ENCODE data around the gene PLCD3. TPM values are rescaled to one million over a fixed set of nuclear protein-coding genes. Genes with fewer than 3 reads are reported as not detected.

Gene PLCD3
- total RNA-seq, 5 donors from 2014 or later (not counting 1 experiment from before 2014, with no cell fraction given) = 3.1 to 9.9 (median 4.8) TPM

DNA sequence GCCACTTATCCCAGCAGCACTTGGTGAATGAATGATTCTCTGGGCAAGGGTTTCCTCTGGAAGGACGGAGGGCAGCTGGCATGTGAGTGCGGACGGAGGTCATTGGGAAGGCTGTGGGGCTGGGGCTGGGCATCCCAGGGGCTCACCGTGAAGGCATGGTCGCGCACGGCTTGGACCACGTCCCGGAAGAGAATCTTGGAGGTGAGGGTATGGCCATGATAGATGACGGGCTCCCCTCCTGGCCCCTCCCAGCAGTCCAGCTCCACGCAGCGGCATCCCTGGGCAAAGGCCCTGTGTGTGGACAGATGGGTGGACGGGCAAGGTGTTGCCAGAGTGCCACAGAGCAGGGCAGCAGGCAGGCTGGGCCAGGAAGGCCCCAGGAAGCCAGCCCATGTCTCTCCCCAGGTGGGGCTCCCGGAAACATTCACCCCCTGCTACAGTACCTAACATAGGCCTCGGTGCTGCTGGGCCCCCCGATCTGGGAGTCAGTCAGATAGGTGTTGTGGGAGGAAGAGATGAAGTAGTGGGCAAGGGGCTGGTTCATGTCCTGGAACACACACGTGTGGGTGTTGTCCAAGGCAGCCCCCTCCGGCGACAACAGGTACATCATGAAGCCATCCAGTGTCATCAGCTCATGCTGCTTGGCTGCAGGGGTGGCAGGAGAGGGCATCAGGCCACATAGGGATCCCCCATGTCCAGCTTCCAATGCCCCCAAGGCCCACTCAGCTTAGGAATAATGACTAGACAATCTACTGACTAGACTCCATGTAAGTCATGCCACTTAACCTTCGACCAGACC lies 14.3 kb downstream of the PLCD3 start:
- H3K27ac Mint-ChIP-seq = no peak overlapping the region
- no peak overlapping the region for H3K27ac ChIP-seq (ENCODE audit: low read length)
- no peak overlapping the region for H3K4me3 ChIP-seq (ENCODE audit: control insufficient read depth in 1 of 2, extremely low read depth in 1 of 2, low read length in 1 of 2)
- no peaks in the 10 kb centered on the region for H3K4me1 Mint-ChIP-seq
- DNase-seq (no peak), ATAC-seq (replicated peaks in 1 of 4) (no peak)
- H3K36me3 Mint-ChIP-seq = no peaks in the 10 kb centered on the region
- CTCF ChIA-PET = interaction anchor here in 1 of 2 donors (0.6 to 1.8 kb wide), 2 partner anchors 11 to 17 kb away, joined by 3 to 7 read pairs; partner anchors contain the start of gene ACBD4
- no peaks in the 10 kb centered on the region for H3K9me3 ChIP-seq
- no peaks in the 10 kb centered on the region for H3K4me1 ChIP-seq (ENCODE audit: control insufficient read depth in 1 of 2, extremely low read depth in 1 of 2, insufficient read depth in 2 of 2, low read length in 2 of 2)
- POLR2A ChIA-PET = no interaction called here
- 89% methylated on average over 11 of the region's 20 CpGs for WGBS (ENCODE audit: insufficient coverage)
- H3K27me3 Mint-ChIP-seq = peaks cover 0 to 4% of the 10 kb centered on the region in 2 donors
- peaks cover 0 to 15% of the 10 kb centered on the region in 2 experiments for H3K27me3 ChIP-seq (replicated peaks in 1 of 2; ENCODE audit: control insufficient read depth in 2 of 2, extremely low read depth in 1 of 2, insufficient read depth in 2 of 2, low read length in 1 of 2)
- no peaks in the 10 kb centered on the region for H3K9me3 Mint-ChIP-seq
- H3K36me3 ChIP-seq (ENCODE audit: control insufficient read depth in 2 of 2, extremely low read depth in 1 of 2, insufficient read depth in 1 of 2, low read length in 1 of 2) = no peaks in the 10 kb centered on the region
- H3K4me3 Mint-ChIP-seq = no peak overlapping the region

- Histone ChIP-seq H3K27ac (ENCODE audit: low read length) (no peak overlapping the region), H3K4me3 (ENCODE audit: control insufficient read depth in 1 of 2, extremely low read depth in 1 of 2, low read length in 1 of 2) (no peak overlapping the region), H3K27me3 (replicated peaks in 1 of 2; ENCODE audit: control insufficient read depth in 2 of 2, extremely low read depth in 1 of 2, insufficient read depth in 2 of 2, low read length in 1 of 2) (peaks cover 0 to 17% of the 10 kb centered on the region in 2 experiments), H3K36me3 (ENCODE audit: control insufficient read depth in 2 of 2, extremely low read depth in 1 of 2, insufficient read depth in 1 of 2, low read length in 1 of 2) (no peaks in the 10 kb centered on the region), H3K9me3 (no peaks in the 10 kb centered on the region), H3K4me1 (ENCODE audit: control insufficient read depth in 1 of 2, extremely low read depth in 1 of 2, insufficient read depth in 2 of 2, low read length in 2 of 2) (no peaks in the 10 kb centered on the region)
- DNase-seq (no peak), ATAC-seq (replicated peaks in 1 of 4) (no peak)
- Mint-ChIP-seq H3K27ac (no peak overlapping the region), H3K9me3 (no peaks in the 10 kb centered on the region), H3K27me3 (peaks cover 0 to 4% of the 10 kb centered on the region in 2 donors), H3K4me3 (no peak overlapping the region), H3K36me3 (no peaks in the 10 kb centered on the region), H3K4me1 (no peaks in the 10 kb centered on the region)
- ChIA-PET POLR2A (no interaction called here), CTCF (no interaction called here)
- WGBS (ENCODE audit: insufficient coverage) = no CpG with 5 or more reads among the region's 4 CpGs
Observed at GRCh38 chr17:45117334-45117733, 15.0 kb downstream of the PLCD3 start.

DNA sequence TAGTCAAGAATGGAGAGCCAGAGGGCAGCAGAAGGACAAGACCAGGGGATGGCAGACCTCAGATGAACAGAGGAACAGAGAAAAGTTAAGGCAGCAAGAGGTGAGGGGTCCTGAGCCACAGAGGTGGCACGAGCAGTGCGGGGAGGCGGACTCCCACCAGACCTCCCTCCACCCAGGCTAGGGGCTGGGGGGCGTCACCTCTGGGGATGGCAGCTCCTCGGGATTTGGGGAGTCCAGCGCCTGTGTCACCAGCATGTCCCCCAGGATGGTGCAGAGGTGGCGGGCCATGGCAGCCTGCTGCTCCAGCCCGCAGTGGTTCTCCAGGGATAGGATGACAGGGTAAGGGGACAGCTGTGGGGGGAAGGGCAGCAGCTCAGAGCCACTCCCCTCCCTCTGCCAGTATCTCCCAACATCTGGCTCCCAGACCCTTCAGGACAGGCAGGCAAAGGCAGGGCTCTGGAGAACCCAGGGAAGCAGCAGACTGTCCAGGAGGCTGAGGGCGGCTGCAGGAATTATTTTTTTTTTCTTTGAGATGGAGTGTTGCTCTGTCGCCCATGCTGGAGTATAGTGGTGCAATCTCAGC lies 15.8 kb downstream of the PLCD3 start:
- no peak for DNase-seq

GRCh38 chr17:45115871-45116270 lies 16.4 kb downstream of the PLCD3 start:
- 68% methylated on average over 7 of the region's 11 CpGs for WGBS (ENCODE audit: insufficient coverage)
- no peak overlapping the region for H3K27ac ChIP-seq (ENCODE audit: low read length)
- no peak overlapping the region for H3K4me3 ChIP-seq (ENCODE audit: control insufficient read depth in 1 of 2, extremely low read depth in 1 of 2, low read length in 1 of 2)
- no peak overlapping the region for H3K4me3 Mint-ChIP-seq
- no peak overlapping the region for H3K27ac Mint-ChIP-seq
- CTCF ChIA-PET = no interaction called here
- peaks cover 0 to 14% of the 10 kb centered on the region in 2 experiments for H3K27me3 ChIP-seq (replicated peaks in 1 of 2; ENCODE audit: control insufficient read depth in 2 of 2, extremely low read depth in 1 of 2, insufficient read depth in 2 of 2, low read length in 1 of 2)
- no peaks in the 10 kb centered on the region for H3K36me3 ChIP-seq (ENCODE audit: control insufficient read depth in 2 of 2, extremely low read depth in 1 of 2, insufficient read depth in 1 of 2, low read length in 1 of 2)
- ATAC-seq (replicated peaks in 1 of 4) = no peak
- H3K36me3 Mint-ChIP-seq = no peaks in the 10 kb centered on the region
- H3K4me1 ChIP-seq (ENCODE audit: control insufficient read depth in 1 of 2, extremely low read depth in 1 of 2, insufficient read depth in 2 of 2, low read length in 2 of 2) = no peaks in the 10 kb centered on the region
- no peaks in the 10 kb centered on the region for H3K9me3 Mint-ChIP-seq
- H3K9me3 ChIP-seq = no peaks in the 10 kb centered on the region
- H3K4me1 Mint-ChIP-seq = no peaks in the 10 kb centered on the region
- no peaks in the 10 kb centered on the region for H3K27me3 Mint-ChIP-seq
- POLR2A ChIA-PET = no interaction called here
- no peak for DNase-seq

More for the DNA sequence above, 15.8 kb downstream of the PLCD3 start:
- no peak overlapping the region for H3K27ac Mint-ChIP-seq
- H3K4me3 Mint-ChIP-seq = no peak overlapping the region
- no CpG with 5 or more reads among the region's 10 CpGs for whole genome bisulfite sequencing (ENCODE audit: insufficient coverage)
- H3K27me3 ChIP-seq (replicated peaks in 1 of 2; ENCODE audit: control insufficient read depth in 2 of 2, extremely low read depth in 1 of 2, insufficient read depth in 2 of 2, low read length in 1 of 2) = peaks cover 0 to 17% of the 10 kb centered on the region in 2 experiments
- no peak overlapping the region for H3K4me3 ChIP-seq (ENCODE audit: control insufficient read depth in 1 of 2, extremely low read depth in 1 of 2, low read length in 1 of 2)
- ChIA-PET POLR2A (no interaction called here), CTCF (no interaction called here)
- no peaks in the 10 kb centered on the region for H3K4me1 ChIP-seq (ENCODE audit: control insufficient read depth in 1 of 2, extremely low read depth in 1 of 2, insufficient read depth in 2 of 2, low read length in 2 of 2)
- peaks cover 0 to 2% of the 10 kb centered on the region in 2 donors for H3K27me3 Mint-ChIP-seq
- H3K27ac ChIP-seq (ENCODE audit: low read length) = no peak overlapping the region
- H3K36me3 Mint-ChIP-seq = no peaks in the 10 kb centered on the region
- H3K4me1 Mint-ChIP-seq = no peaks in the 10 kb centered on the region
- H3K9me3 ChIP-seq = no peaks in the 10 kb centered on the region
- ATAC-seq (replicated peaks in 1 of 4) = no peak
- no peaks in the 10 kb centered on the region for H3K9me3 Mint-ChIP-seq
- no peaks in the 10 kb centered on the region for H3K36me3 ChIP-seq (ENCODE audit: control insufficient read depth in 2 of 2, extremely low read depth in 1 of 2, insufficient read depth in 1 of 2, low read length in 1 of 2)

- Mint-ChIP-seq H3K4me1 (no peaks in the 10 kb centered on the region), H3K27me3 (no peaks in the 10 kb centered on the region), H3K36me3 (no peaks in the 10 kb centered on the region), H3K9me3 (no peaks in the 10 kb centered on the region), H3K27ac (no peak overlapping the region), H3K4me3 (no peak overlapping the region)
- 87% methylated on average over 11 of the region's 26 CpGs for WGBS (ENCODE audit: insufficient coverage)
- ATAC-seq (replicated peaks in 1 of 4) (no peak), DNase-seq (no peak)
- CTCF ChIA-PET = no interaction called here
- H3K4me1 ChIP-seq (ENCODE audit: control insufficient read depth in 1 of 2, extremely low read depth in 1 of 2, insufficient read depth in 2 of 2, low read length in 2 of 2) = no peaks in the 10 kb centered on the region
- POLR2A ChIA-PET = no interaction called here
- peaks cover 0 to 8% of the 10 kb centered on the region in 2 experiments for H3K27me3 ChIP-seq (replicated peaks in 1 of 2; ENCODE audit: control insufficient read depth in 2 of 2, extremely low read depth in 1 of 2, insufficient read depth in 2 of 2, low read length in 1 of 2)
- H3K27ac ChIP-seq (ENCODE audit: low read length) = no peak overlapping the region
- H3K36me3 ChIP-seq (ENCODE audit: control insufficient read depth in 2 of 2, extremely low read depth in 1 of 2, insufficient read depth in 1 of 2, low read length in 1 of 2) = no peaks in the 10 kb centered on the region
- H3K9me3 ChIP-seq = no peaks in the 10 kb centered on the region
- H3K4me3 ChIP-seq (ENCODE audit: control insufficient read depth in 1 of 2, extremely low read depth in 1 of 2, low read length in 1 of 2) = no peak overlapping the region
Observed at GRCh38 chr17:45115015-45115625, 17.2 kb downstream of the PLCD3 start.

DNA sequence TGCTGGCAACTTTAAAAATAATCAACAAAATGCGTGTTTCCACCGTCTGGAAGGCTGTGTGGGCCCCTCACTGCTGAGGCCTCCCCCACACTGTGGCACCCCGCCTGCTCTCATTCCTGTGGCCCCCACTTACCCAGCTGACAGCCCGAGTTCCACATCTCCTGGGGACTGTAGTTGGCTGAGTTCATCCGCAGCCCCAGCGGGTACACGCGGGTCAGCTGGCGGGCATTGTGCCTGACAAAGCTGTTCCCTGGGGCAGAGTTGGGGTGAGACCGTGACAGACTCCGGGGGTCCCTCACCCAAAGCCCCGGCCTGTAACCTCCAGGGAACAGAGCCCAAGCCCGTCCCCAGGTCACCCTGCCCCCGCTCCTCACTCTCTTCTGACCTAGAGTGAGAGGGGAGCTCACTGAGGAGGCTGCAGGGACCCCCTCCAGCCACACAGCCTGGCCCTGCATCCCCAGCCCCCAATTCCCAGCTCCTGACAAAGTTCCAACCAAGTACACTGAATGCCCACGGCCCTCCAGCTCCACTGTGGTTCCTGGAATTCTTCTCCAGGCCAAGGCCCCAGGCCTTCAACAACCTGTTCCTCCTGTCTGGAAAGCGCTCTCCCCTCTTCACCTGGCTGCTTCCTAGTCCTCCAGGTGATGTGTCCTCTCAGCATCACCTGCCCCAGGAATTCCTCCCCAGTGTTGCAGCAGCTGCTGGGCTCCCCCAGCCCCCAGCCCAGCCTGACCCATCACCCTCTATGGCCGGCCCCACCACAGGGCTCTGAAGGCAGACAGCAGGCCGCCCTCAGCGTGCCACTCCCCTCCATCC lies 18.0 kb downstream of the PLCD3 start:
- no peak for ATAC-seq (replicated peaks in 1 of 4)
- no peaks in the 10 kb centered on the region for H3K9me3 Mint-ChIP-seq
- no peaks in the 10 kb centered on the region for H3K9me3 ChIP-seq
- H3K27ac Mint-ChIP-seq = no peak overlapping the region
- no peaks in the 10 kb centered on the region for H3K4me1 ChIP-seq (ENCODE audit: control insufficient read depth in 1 of 2, extremely low read depth in 1 of 2, insufficient read depth in 2 of 2, low read length in 2 of 2)
- no peak overlapping the region for H3K4me3 ChIP-seq (ENCODE audit: control insufficient read depth in 1 of 2, extremely low read depth in 1 of 2, low read length in 1 of 2)
- H3K27me3 Mint-ChIP-seq = no peaks in the 10 kb centered on the region
- H3K4me1 Mint-ChIP-seq = no peaks in the 10 kb centered on the region
- H3K27ac ChIP-seq (ENCODE audit: low read length) = no peak overlapping the region
- CTCF ChIA-PET = no interaction called here
- H3K36me3 Mint-ChIP-seq = no peaks in the 10 kb centered on the region
- no peak for DNase-seq
- POLR2A ChIA-PET = no interaction called here
- no peak overlapping the region for H3K4me3 Mint-ChIP-seq
- WGBS (ENCODE audit: insufficient coverage) = 87% methylated on average over 17 of the region's 19 CpGs
- H3K36me3 ChIP-seq (ENCODE audit: control insufficient read depth in 2 of 2, extremely low read depth in 1 of 2, insufficient read depth in 1 of 2, low read length in 1 of 2) = peaks cover 0 to 1% of the 10 kb centered on the region in 2 donors
- H3K27me3 ChIP-seq (replicated peaks in 1 of 2; ENCODE audit: control insufficient read depth in 2 of 2, extremely low read depth in 1 of 2, insufficient read depth in 2 of 2, low read length in 1 of 2) = peaks cover 0 to 7% of the 10 kb centered on the region in 2 experiments

Data from T-cell (primary cell).